T47D (cell line): ENCODE measurements around the gene ASB8.

Experiments used
- DNase-seq, 2 experiments: peaks; one replicate each; pipeline versions ENCODE4 v3.0.0 to v3.0.0-alpha.2; 2011 to 2012; ENCODE audit warnings: low read depth in 1 of 2, low spot score in 1 of 2
- JUND ChIP-seq: IDR thresholded peaks from 2 replicates; pipeline ENCODE4 v1.6.1; 2012; ENCODE audit warnings: low read depth
- in situ Hi-C: cut with HindIII; loops from 2 replicates; pipeline ENCODE4 v1.10.0; 2016; ENCODE audit warnings: low sequenced_read_pairs, low pct_unique_long_range_greater_than_20kb

Gene ASB8

GRCh38 chr12:48104531-48104930 is 52.8 kb downstream of the ASB8 start:
- TF ChIP-seq JUND, result no peak
- in situ Hi-C loops, result no loop called here
- DNase-seq, result peak; percentile 61 to 84
